K562 (cell line): ENCODE results near the gene PRSS8. TPM values are rescaled to one million over a fixed set of nuclear protein-coding genes. Genes with fewer than 3 reads are reported as not detected.

Experiments used
- CREB5 ChIP-seq: fragments of 250-450 bp; sonication (Bioruptor Pico); IDR thresholded peaks from 2 replicates; pipeline ENCODE4 v1.5.0; 2020; ENCODE audit warnings: mild to moderate bottlenecking
- CSDE1 ChIP-seq, 2 experiments: fragments of 450-650 bp; IDR thresholded peaks; 2 replicates each; pipeline ENCODE4 v1.6.1; 2016; ENCODE audit warnings: mild to moderate bottlenecking in 1 of 2
- CTCF ChIP-seq, 3 experiments: IDR thresholded peaks in 2 of 3; conservative IDR thresholded peaks in 1 of 3; 2 replicates each; pipeline ENCODE4 v1.5.1; 2011 to 2012; ENCODE audit warnings: low read length in 3 of 3, mild to moderate bottlenecking in 3 of 3, control low read depth in 2 of 3, improper control_type of control experiment in 1 of 3, inconsistent platforms in 1 of 3, low read depth in 1 of 3, mixed read lengths in 1 of 3, moderate library complexity in 1 of 3; ENCODE audit not compliant: insufficient read depth in 2 of 3
- DIDO1 ChIP-seq: fragments of 450-650 bp; IDR thresholded peaks from 2 replicates; pipeline ENCODE4 v1.6.1; 2016; ENCODE audit warnings: low read depth, missing biosample characterization, missing genetic modification characterization
- GTF2A2 ChIP-seq: IDR thresholded peaks from 2 replicates; pipeline ENCODE4 v1.6.1; 2016; ENCODE audit warnings: mild to moderate bottlenecking, missing genetic modification characterization, missing compliant biosample characterization
- GTF2F1 ChIP-seq: IDR thresholded peaks from 2 replicates; pipeline ENCODE4 v1.6.1; 2011; ENCODE audit warnings: low read depth, low read length, improper control_type of control experiment
- HDAC1 ChIP-seq, 2 experiments: fragments of 450-650 bp; IDR thresholded peaks; 2 replicates each; pipeline ENCODE4 v1.6.1; 2016 to 2017; ENCODE audit warnings: inconsistent platforms in 1 of 2, mild to moderate bottlenecking in 1 of 2, moderate library complexity in 1 of 2
- KLF1 ChIP-seq: fragments of 450-650 bp; IDR thresholded peaks from 2 replicates; pipeline ENCODE4 v1.6.1; 2016; ENCODE audit warnings: missing genetic modification characterization, missing compliant biosample characterization
- MAFK ChIP-seq: IDR thresholded peaks from 2 replicates; pipeline ENCODE4 v1.6.1; 2011; ENCODE audit warnings: low read length, improper control_type of control experiment
- STAT5B ChIP-seq: fragments of 250-450 bp; sonication (Bioruptor Pico); IDR thresholded peaks from 2 replicates; pipeline ENCODE4 v1.8.0; 2021; ENCODE audit warnings: mild to moderate bottlenecking, inconsistent platforms
- ZBTB2 ChIP-seq: fragments of 450-650 bp; IDR thresholded peaks from 2 replicates; pipeline ENCODE4 v1.6.1; 2016; ENCODE audit warnings: antibody characterized with exemption
- ZNF282 ChIP-seq: sonication (generic); formaldehyde crosslinking; IDR thresholded peaks from 2 replicates; pipeline ENCODE4 v1.8.1; 2023; ENCODE audit warnings: missing genetic modification reagents
- ZNF699 ChIP-seq: fragments of 250-450 bp; sonication (Bioruptor Pico); IDR thresholded peaks from 2 replicates; pipeline ENCODE4 v1.8.0; 2021; ENCODE audit warnings: mild to moderate bottlenecking, moderate library complexity; ENCODE audit not compliant: insufficient replicate concordance
- polyA plus RNA-seq, 8 experiments: library from polyadenylated mRNA; depleted of rRNA in 4 of 8; stranded (reverse) in 5 of 8; unstranded in 3 of 8; fragments of >200 nt; fragmentation: Nextera tagmentation in 2 of 8; fragmentation: Illumina TruSeq in 1 of 8; extraction: Ambion mirVana in 2 of 8; extraction: Trizol in 1 of 8; gene quantifications; 2 replicates each; pipeline versions ENCODE4 v1.2.1 to v1.2.3, GENCODE V29; 2011 to 2014; ENCODE audit warnings: inconsistent platforms in 1 of 8, missing spikeins in 1 of 8
- total RNA-seq, 7 experiments: library from RNA; depleted of rRNA in 6 of 7; stranded (reverse); fragments of >200 nt in 6 of 7; fragmentation: Illumina TruSeq in 2 of 7; extraction: Trizol in 2 of 7; gene quantifications; 2 replicates each; pipeline versions ENCODE4 v1.2.1 to v1.2.3, GENCODE V29; 2011 to 2021; ENCODE audit warnings: low replicate concordance in 1 of 7
- TF ChIP-seq, protein P1 (sequence below): fragments of 250-450 bp; sonication (Bioruptor Pico); IDR thresholded peaks from 2 replicates; pipeline ENCODE4 v1.8.0; 2022; ENCODE audit warnings: inconsistent platforms, mild to moderate bottlenecking, moderate library complexity, borderline replicate concordance
- TF ChIP-seq, protein P2 (sequence below), 2 experiments: fragments of 450-650 bp in 1 of 2; sonication (generic) in 1 of 2; formaldehyde crosslinking in 1 of 2; IDR thresholded peaks in 1 of 2; conservative IDR thresholded peaks in 1 of 2; 2 replicates each; pipeline versions ENCODE4 v1.6.1 to v1.8.1; 2016 to 2023; ENCODE audit warnings: mild to moderate bottlenecking in 2 of 2, moderate library complexity in 2 of 2, inconsistent platforms in 1 of 2, missing genetic modification reagents in 1 of 2

PRSS8 gene
- total and polyA plus RNA-seq, 9 of the 15 experiments (the other 6 are each of a cell fraction or from before 2014, with no cell fraction given) = 0.25 to 3.9 (median 1.3) TPM; not detected in 1

DNA sequence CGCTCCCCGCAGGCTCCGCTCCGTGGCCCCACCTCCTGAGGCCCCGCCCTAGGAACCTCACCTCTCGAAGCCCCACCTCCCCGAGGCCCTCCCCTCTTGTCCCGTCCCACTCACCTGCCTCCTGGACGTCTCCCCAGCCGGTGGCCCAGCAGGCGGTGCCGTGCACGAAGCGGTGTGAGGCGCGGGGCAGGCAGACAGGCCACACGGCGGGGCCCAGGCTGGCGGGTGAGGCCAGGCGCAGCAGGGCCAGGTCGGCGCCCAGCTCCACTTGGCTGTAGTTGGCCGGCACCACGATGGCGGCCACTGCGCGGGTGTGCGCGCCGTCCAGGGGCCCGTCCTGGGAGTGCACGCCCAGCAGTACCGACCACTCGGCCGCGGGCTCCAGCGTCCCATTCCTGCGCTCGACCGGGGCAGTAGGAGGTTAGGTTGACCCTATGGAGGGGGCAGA is 12.8 kb upstream of the PRSS8 start (continued):
- no peak for TF ChIP-seq CREB5 (CRISPR knock-in tag)
- TF ChIP-seq GTF2A2 (tag) = no peak
- no peak for TF ChIP-seq ZNF699 (CRISPR knock-in tag)
- no peak for TF ChIP-seq MAFK
- no peak for TF ChIP-seq ZBTB2
- TF ChIP-seq CTCF (IDR thresholded peaks at IDR 0.05 in 2 of 3, conservative IDR thresholded peaks at IDR 0.05 in 1 of 3; ENCODE audit: insufficient read depth in 2 of 3, low read depth in 1 of 3, low read length in 3 of 3) = peak in 1 of 3 experiments; percentile 12; a peak in 2 of 6 replicates
- no peak for TF ChIP-seq ZNF282
- TF ChIP-seq, protein P1, sequence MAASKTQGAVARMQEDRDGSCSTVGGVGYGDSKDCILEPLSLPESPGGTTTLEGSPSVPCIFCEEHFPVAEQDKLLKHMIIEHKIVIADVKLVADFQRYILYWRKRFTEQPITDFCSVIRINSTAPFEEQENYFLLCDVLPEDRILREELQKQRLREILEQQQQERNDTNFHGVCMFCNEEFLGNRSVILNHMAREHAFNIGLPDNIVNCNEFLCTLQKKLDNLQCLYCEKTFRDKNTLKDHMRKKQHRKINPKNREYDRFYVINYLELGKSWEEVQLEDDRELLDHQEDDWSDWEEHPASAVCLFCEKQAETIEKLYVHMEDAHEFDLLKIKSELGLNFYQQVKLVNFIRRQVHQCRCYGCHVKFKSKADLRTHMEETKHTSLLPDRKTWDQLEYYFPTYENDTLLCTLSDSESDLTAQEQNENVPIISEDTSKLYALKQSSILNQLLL = no peak
- TF ChIP-seq GTF2F1 = no peak
- no peak for TF ChIP-seq CSDE1 (IDR thresholded peaks at IDR 0.05)
- TF ChIP-seq HDAC1 (IDR thresholded peaks at IDR 0.05) = 0 out of 4 replicates have a peak, but pooled peaks of 1 of the 2 experiments have one; percentile 45
- TF ChIP-seq, protein P2, sequence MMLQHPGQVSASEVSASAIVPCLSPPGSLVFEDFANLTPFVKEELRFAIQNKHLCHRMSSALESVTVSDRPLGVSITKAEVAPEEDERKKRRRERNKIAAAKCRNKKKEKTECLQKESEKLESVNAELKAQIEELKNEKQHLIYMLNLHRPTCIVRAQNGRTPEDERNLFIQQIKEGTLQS (IDR thresholded peaks at IDR 0.05) = no peak
- TF ChIP-seq, protein P2 (CRISPR knock-in tag; conservative IDR thresholded peaks at IDR 0.05) = no peak
- 0 out of 2 replicates have a peak, but pooled peaks have one; percentile 22 for TF ChIP-seq KLF1
- TF ChIP-seq STAT5B (CRISPR knock-in tag) = no peak
- TF ChIP-seq DIDO1 = no peak
